HG02852 (cell line): ENCODE measurements around the gene MRPL48.

Source experiments
- ATAC-seq: cut with Tn5 transposase; IDR thresholded peaks from one replicate; pipeline ENCODE4 v1.9.1; 2021; ENCODE audit warnings: mild to moderate bottlenecking, moderate library complexity; ENCODE audit not compliant: unreplicated experiment

The MRPL48 gene

DNA sequence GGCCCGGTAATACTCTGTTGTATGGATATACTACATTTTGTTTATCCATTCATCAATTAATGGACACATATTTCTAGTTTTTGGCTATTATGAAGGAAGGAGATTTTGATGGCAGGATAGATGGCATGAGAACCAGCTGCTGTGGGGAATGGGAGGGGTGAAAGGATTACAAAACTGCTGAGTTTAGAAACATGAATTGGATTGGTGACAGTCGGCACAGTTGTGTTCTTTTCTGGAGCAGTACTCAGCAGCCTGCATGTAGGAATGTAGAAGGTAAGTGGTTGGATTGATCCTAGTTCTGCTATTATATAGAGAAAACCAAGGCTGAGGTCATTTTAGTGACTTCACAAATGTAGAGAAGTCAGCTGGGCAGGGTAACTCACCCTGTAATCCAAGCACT, 96.2 kb downstream of the MRPL48 start:
- ATAC-seq = no peak

DNA sequence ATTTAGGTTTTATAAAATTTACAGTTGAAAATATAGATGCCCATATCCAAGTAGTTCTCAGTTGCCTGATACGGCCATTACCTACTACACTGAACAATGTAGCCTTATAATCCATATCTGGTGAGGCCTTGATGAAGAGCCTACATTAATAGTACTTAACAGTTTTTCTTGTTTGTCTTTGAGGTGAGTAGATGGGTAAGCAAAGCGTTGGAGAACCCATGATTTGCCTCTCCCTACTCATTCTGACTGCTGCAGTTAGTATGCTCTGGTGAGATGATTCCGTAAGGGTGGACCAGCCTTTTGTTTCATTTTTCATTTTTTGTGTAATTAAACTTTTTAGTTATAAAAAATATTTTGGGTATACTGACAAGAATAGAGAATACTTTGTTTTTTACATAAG, 100.6 kb downstream of the MRPL48 start:
- ATAC-seq = no peak

GRCh38 chr11:73889019-73889418, 101.3 kb downstream of the MRPL48 start:
- no peak for ATAC-seq

GRCh38 chr11:73889536-73889935, 101.9 kb downstream of the MRPL48 start:
- no peak for ATAC-seq

GRCh38 chr11:73893041-73893440, 105.4 kb downstream of the MRPL48 start:
- ATAC-seq = no peak

- ATAC-seq = no peak
Observed at GRCh38 chr11:73894725-73895335, 107.2 kb downstream of the MRPL48 start.

DNA sequence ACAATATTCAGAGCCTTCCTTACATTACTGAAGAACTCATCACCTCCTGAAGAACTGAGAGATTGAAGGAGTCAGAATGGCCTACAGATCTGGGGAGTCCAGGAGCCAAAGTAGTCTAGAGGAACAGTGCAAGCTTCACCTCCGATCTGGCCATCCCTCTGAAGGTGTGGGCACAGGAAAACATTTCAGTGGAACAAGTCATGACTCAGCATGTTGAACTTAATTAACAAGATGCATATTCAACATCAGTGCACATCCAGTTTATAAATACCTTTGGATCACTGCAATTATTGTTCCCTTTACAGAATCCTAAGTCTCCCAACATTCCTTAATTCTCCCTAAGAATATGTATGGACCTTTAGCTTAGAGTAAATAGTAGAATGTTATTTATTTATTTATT, 114.6 kb downstream of the MRPL48 start:
- no peak for ATAC-seq

DNA sequence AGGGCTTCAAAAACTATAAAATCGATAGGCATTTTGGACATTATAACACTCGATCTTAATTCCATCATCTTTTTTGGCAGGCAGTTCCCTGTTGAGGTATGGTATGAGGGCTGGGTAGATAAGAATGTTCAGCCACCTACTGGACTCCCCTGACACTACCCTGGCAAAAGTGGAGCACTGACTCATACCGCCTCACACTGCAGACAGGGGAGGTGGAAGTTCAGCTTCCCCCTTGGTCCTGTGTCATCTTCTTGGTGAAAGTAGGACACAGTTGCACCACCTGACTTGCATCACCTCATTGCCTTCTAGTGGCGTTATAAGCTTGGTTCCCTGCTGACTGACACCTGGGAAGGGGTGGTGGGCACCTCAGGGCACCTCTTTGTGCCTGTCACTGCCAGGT, 119.5 kb downstream of the MRPL48 start:
- ATAC-seq = no peak

DNA sequence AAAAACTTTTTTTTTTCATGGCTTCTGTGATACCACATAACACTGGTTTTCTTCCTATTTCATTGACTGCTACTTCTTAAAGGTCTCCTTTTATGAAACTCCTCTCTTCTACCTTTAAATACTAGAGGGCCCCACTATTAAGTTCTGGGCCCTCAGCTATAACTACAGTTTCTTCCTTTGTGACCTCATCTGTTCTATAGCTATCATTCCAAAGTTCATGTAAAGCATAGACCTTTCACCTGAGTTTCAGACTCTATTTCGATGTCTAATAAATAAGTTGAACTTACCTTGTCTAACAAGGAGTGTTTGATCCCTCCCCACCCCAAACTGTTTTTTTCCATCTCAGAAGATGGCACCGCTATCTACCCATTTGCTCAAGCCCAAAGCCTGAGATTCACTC, 124.4 kb downstream of the MRPL48 start:
- no peak for ATAC-seq

- ATAC-seq = no peak
Observed at GRCh38 chr11:73913472-73913871, 125.8 kb downstream of the MRPL48 start.

GRCh38 chr11:73914284-73914683, 126.6 kb downstream of the MRPL48 start:
- ATAC-seq = no peak
